Psoas muscle (tissue), 8 donors: Measurements from ENCODE around the gene CELF2. TPM values are rescaled to one million over a fixed set of nuclear protein-coding genes. Genes with fewer than 3 reads are reported as not detected.

ENCODE experiments used
- ATAC-seq, 4 donors: fragments of 200-7000 bp; cut with Tn5 transposase; one replicate each; pipeline ENCODE4 v1.9.1; 2020; ENCODE audit warnings: moderate library complexity in 3 of 4, mild to moderate bottlenecking in 2 of 4
- DNase-seq, 2 donors: peaks; one replicate each; pipeline ENCODE4 v3.0.0-alpha.2; 2020
- H3K27ac ChIP-seq: fragments of 200-600 bp; one replicate; pipeline ENCODE4 v1.8.0; 2022
- H3K27me3 ChIP-seq, 3 donors: fragments of 200-600 bp in 1 of 3; one replicate each; pipeline versions ENCODE4 v1.6.1 to v1.8.0; 2013 to 2022; ENCODE audit warnings: low read length in 2 of 3, mild to moderate bottlenecking in 2 of 3, moderate library complexity in 1 of 3; ENCODE audit not compliant: insufficient read depth in 3 of 3
- H3K36me3 ChIP-seq, 2 donors: fragments of 200-600 bp in 1 of 2; one replicate each; pipeline versions ENCODE4 v1.6.1 to v1.8.0; 2013 to 2022; ENCODE audit warnings: low read depth in 1 of 2, mild to moderate bottlenecking in 1 of 2, moderate library complexity in 1 of 2; ENCODE audit not compliant: insufficient read depth in 1 of 2
- H3K4me1 ChIP-seq: fragments of 200-600 bp; one replicate; pipeline ENCODE4 v1.8.0; 2022
- H3K4me3 ChIP-seq: fragments of 200-600 bp; one replicate; pipeline ENCODE4 v1.8.0; 2022; ENCODE audit warnings: mild to moderate bottlenecking
- H3K9me3 ChIP-seq: fragments of 200-600 bp; one replicate; pipeline ENCODE4 v1.8.0; 2022
- WGBS, 3 donors: extraction: QIAGEN DNeasy Blood & Tissue Kit; methylation state at CpG; one replicate each; pipeline versions ENCODE4 v1.1.6 to v1.1.7; 2013; 5-methylcytosine and 5-hydroxymethylcytosine counted together
- intact Hi-C, 2 donors: fragments of 100-400 bp; cut with DNase I; formaldehyde crosslinking; loops; one replicate each; pipeline versions ENCODE4 v1.11.0 to v1.14.2; 2022
- polyA plus RNA-seq, 3 donors: library from polyadenylated mRNA; stranded (reverse); fragments of 200-250 nt; gene quantifications; one replicate each; pipeline ENCODE4 v1.2.3, GENCODE V29; 2013
- total RNA-seq, 4 donors: library from RNA; stranded (reverse); fragmentation: NEBNext Ultra II Directional in 2 of 4; extraction: Animal tissue kit (Norgen Biotek cat#: 25700) in 2 of 4; gene quantifications; one replicate each; pipeline versions ENCODE4 v1.2.1 to v1.2.4, GENCODE V29; 2021 to 2023
- TF ChIP-seq, protein P1 (sequence below): fragments of 200-600 bp; IDR thresholded peaks from one replicate; pipeline ENCODE4 v1.8.0; 2022; ENCODE audit warnings: antibody characterized with exemption
- donor health status: healthy with polysubstance abuse.
- donor health status: DM: no; HTN: no; CAD: no; lungs with moderate emphysema.
- donor health status: Bipolar disorder and iron deficiency.
- donor health status: healthy.
- donor health status: DM: yes; HTN: yes; CAD: no.
- donor health status: DM: no; HTN: no; CAD: no.
- donor health status: DM: no; HTN: no; CAD: no.
- donor health status: DM: yes; HTN: yes; CAD: no.

The CELF2 gene
- total and polyA plus RNA-seq, 7 donors: 9.8 to 47.8 (median 29.0) TPM

DNA sequence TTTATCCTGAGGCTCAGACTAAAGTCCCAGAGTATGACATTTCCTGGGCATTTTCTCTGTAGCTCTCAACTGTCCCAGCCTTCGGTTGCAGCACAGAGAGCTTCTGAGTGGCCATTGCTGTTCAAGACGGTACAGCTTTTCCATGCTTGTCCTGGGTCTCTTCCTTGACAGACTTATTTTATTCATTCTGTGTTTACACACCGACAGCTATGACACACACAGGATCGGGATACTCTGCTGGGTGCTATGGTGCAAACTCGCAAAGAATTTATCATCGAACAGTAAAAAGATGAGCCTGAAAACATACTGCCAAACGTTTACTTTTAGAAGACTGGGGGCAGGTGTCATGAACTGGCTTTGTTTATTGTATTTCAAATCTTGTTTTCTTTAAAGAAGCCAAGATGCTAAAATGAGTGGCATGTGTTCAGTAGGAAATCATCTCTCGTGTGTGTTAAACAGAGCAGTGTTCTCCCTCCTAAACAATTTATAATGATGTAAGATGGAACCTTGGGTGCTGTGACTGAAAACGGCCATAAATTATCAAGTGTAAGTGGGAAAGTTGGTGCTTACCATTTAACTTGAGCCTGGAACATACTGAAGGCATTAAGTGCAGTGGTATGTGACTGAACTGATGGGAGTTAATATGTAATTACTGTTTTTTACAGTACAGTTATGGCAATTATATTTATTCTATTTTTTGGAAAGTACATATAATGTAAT is 120.8 kb downstream of the CELF2 start:
- Histone ChIP-seq H3K36me3 (no peaks in the 10 kb centered on the region), H3K4me3 (no peak overlapping the region), H3K9me3 (no peaks in the 10 kb centered on the region), H3K27ac (no peak overlapping the region), H3K4me1 (peaks cover 7% of the 10 kb centered on the region), H3K27me3 (no peaks in the 10 kb centered on the region)
- 40 to 61% (median 48%) methylated on average over 9 of the region's 9 CpGs for WGBS, 3 donors
- peak in 2 of 4 donors; percentile 27 to 34 for ATAC-seq
- DNase-seq: no peak
- TF ChIP-seq, protein P1, sequence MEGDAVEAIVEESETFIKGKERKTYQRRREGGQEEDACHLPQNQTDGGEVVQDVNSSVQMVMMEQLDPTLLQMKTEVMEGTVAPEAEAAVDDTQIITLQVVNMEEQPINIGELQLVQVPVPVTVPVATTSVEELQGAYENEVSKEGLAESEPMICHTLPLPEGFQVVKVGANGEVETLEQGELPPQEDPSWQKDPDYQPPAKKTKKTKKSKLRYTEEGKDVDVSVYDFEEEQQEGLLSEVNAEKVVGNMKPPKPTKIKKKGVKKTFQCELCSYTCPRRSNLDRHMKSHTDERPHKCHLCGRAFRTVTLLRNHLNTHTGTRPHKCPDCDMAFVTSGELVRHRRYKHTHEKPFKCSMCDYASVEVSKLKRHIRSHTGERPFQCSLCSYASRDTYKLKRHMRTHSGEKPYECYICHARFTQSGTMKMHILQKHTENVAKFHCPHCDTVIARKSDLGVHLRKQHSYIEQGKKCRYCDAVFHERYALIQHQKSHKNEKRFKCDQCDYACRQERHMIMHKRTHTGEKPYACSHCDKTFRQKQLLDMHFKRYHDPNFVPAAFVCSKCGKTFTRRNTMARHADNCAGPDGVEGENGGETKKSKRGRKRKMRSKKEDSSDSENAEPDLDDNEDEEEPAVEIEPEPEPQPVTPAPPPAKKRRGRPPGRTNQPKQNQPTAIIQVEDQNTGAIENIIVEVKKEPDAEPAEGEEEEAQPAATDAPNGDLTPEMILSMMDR: no peak
- intact Hi-C loops: no loop called here

DNA sequence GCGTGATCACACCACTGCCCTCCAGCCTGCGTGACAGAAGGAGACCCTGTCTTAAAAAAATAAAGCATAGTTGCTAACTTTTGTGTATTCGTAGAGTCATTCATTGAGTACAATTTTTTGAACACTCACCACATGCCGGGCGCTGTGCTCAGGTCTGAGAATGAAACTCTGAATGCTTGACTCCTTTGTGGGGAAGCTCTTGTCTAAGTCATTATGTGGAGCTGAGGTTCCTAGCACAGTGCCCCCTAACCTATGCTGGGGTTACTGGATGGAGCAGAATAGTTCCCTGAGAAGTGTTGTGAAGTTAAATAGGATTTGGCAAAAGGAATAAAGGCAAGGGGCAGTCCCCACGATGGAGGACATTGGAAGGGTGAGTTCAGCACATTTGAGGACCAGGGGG is 123.3 kb downstream of the CELF2 start:
- Histone ChIP-seq H3K27me3 (no peaks in the 10 kb centered on the region), H3K27ac (no peak overlapping the region), H3K9me3 (no peaks in the 10 kb centered on the region), H3K4me1 (peaks cover 18% of the 10 kb centered on the region), H3K36me3 (no peaks in the 10 kb centered on the region), H3K4me3 (no peak overlapping the region)
- DNase-seq: no peak
- WGBS, 3 donors: 94 to 97% (median 94%) methylated on average over 6 of the region's 6 CpGs
- ATAC-seq: no peak
- TF ChIP-seq, protein P1: no peak
- intact Hi-C loops: no loop called here

DNA sequence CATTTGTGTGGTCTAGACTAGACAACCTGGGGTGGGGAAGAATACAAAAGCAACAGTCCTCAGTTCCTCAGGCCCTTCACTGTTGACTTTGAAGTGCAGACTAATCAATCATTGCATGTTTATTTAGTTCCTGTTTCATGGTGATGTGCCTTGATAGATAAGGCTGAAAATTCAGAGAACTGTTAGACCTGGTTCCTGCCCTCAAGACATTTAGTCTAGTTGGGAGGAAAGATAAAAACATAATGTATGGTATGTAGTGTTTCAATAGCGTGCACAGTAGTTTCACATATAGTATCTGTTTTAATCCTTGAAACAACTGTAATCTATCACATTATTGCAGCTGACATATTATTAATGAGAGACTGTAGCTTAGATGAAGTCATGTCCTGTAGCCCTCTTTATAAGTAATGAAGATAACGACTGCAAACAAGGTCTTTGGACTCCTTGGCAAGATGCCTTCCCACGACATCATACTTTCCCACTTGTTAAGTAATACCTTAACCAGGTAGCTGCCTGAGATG is 124.0 kb downstream of the CELF2 start:
- Histone ChIP-seq H3K9me3 (no peaks in the 10 kb centered on the region), H3K4me3 (no peak overlapping the region), H3K36me3 (no peaks in the 10 kb centered on the region), H3K4me1 (peaks cover 25% of the 10 kb centered on the region), H3K27me3 (no peaks in the 10 kb centered on the region), H3K27ac (no peak overlapping the region)
- 75 to 80% (median 78%) methylated on average over 3 of the region's 3 CpGs for WGBS, 3 donors
- no peak for ATAC-seq
- DNase-seq: no peak
- intact Hi-C loops: no loop called here
- TF ChIP-seq, protein P1: no peak

DNA sequence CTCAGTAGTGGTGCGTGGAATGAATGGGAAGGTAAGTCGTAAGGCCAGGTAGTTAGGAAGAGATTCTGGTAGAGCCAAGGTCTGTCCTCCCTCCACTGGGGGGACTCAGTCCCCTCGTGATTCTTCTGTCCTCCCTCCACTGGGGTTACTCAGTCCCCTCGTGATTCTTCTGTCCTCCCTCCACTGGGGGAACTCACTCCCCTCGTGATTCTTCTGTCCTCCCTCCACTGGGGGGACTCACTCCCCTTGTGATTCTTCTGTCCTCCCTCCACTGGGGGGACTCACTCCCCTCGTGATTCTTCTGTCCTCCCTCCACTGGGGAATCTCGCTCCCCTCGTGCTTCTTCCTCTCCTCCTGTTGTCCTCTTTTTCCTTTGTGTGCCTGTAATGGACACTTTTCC is 125.1 kb downstream of the CELF2 start:
- 91 to 94% (median 91%) methylated on average over 8 of the region's 8 CpGs for WGBS, 3 donors
- H3K4me1 ChIP-seq: peaks cover 34% of the 10 kb centered on the region
- no peaks in the 10 kb centered on the region for H3K9me3 ChIP-seq
- H3K27me3 ChIP-seq: no peaks in the 10 kb centered on the region
- DNase-seq (no peak), ATAC-seq (no peak)
- TF ChIP-seq, protein P1: no peak
- intact Hi-C loops: no loop called here
- no peak overlapping the region for H3K27ac ChIP-seq
- no peak overlapping the region for H3K4me3 ChIP-seq
- no peaks in the 10 kb centered on the region for H3K36me3 ChIP-seq
